Measurements from ENCODE around the gene CEBPA. TPM values are rescaled to one million over a fixed set of nuclear protein-coding genes. Genes with fewer than 3 reads are reported as not detected.

CEBPA gene
- total and polyA plus RNA-seq, 8 donors: 9.9 to 167 (median 18.8) TPM

DNA sequence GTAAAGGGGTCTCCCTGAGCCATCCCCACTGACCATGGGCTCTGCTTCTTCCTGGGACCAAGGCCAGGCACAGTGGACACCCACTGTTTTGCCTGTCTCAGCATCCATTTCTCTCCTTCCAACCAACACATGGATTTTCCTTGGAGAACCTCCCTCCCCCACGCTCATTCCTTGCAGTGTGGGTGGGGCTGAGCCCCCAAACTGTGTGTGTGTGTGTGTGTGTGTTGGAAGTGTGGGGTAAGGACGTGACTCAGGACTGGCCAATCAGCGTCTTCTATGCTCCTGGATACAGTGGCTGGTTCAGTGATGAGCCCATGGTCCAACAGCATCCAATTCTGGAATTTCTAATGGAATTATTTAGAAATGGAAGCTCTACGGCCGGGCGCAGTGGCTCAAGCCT, 18.7 kb downstream of the CEBPA start:
- intact Hi-C loops (cut with DNase I; ENCODE audit: low total_unique reads): no loop called here
- no peaks in the 10 kb centered on the region for H3K27me3 ChIP-seq
- no peak overlapping the region for H3K27ac ChIP-seq
- H3K4me3 ChIP-seq: no peak overlapping the region
- TF ChIP-seq EP300 (IDR thresholded peaks at IDR 0.05) (no peak), POLR2AphosphoS5 (IDR thresholded peaks at IDR 0.05) (no peak), POLR2A (IDR thresholded peaks at IDR 0.05) (no peak)
- TF ChIP-seq, protein P1, sequence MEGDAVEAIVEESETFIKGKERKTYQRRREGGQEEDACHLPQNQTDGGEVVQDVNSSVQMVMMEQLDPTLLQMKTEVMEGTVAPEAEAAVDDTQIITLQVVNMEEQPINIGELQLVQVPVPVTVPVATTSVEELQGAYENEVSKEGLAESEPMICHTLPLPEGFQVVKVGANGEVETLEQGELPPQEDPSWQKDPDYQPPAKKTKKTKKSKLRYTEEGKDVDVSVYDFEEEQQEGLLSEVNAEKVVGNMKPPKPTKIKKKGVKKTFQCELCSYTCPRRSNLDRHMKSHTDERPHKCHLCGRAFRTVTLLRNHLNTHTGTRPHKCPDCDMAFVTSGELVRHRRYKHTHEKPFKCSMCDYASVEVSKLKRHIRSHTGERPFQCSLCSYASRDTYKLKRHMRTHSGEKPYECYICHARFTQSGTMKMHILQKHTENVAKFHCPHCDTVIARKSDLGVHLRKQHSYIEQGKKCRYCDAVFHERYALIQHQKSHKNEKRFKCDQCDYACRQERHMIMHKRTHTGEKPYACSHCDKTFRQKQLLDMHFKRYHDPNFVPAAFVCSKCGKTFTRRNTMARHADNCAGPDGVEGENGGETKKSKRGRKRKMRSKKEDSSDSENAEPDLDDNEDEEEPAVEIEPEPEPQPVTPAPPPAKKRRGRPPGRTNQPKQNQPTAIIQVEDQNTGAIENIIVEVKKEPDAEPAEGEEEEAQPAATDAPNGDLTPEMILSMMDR (IDR thresholded peaks at IDR 0.05): no peak
- DNase-seq: no peak
- H3K36me3 ChIP-seq: no peaks in the 10 kb centered on the region
- peaks cover 0 to 10% (median 8%) of the 10 kb centered on the region in 4 donors for H3K9me3 ChIP-seq
- WGBS, 5 donors: 90 to 96% (median 93%) methylated on average over 6 of the region's 6 CpGs
- H3K4me1 ChIP-seq: peaks cover 0 to 49% (median 37%) of the 10 kb centered on the region in 4 donors

DNA sequence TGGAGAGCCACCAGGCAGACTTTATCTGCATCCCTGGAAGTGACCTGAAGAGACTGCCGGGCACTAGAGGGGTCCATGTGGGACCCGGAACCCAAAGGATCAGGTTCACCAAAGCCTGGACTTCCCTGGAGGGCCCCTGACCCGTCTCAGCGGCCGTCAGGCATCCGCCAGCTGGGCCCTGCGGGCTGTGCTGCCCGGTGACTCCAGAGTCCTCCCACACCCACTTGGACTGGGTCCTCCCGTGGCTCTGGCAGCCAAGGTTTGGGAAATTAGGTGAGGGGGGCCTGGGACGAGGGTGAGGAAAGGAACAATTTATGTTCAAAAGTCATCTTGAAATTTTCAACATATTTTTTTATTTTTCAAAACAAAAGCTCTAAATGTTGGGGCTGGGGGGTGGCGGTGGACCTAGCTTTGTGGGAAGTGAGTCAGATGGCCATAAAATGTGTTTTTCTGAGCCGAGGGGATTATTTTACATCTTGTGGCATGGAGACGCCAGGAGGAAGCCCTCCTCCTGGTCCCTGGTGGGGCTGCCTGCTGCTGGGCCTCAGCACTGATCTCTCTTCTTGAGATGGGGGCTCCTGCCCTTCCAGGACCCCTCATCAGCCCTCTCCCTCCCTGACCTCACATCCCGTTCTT, 20.2 kb downstream of the CEBPA start:
- H3K9me3 ChIP-seq: no peaks in the 10 kb centered on the region
- WGBS, 5 donors: 64 to 75% (median 71%) methylated on average over 8 to 14 of the region's 14 CpGs
- H3K4me1 ChIP-seq: peaks cover 6 to 59% (median 47%) of the 10 kb centered on the region in 4 donors
- TF ChIP-seq EP300 (IDR thresholded peaks at IDR 0.05): no peak
- TF ChIP-seq, protein P1 (IDR thresholded peaks at IDR 0.05): no peak
- TF ChIP-seq POLR2AphosphoS5 (IDR thresholded peaks at IDR 0.05): no peak
- no peak for TF ChIP-seq POLR2A (IDR thresholded peaks at IDR 0.05)
- no peak overlapping the region for H3K4me3 ChIP-seq
- no peaks in the 10 kb centered on the region for H3K27me3 ChIP-seq
- no peak overlapping the region for H3K27ac ChIP-seq
- intact Hi-C loops (cut with DNase I; ENCODE audit: low total_unique reads): no loop called here
- no peak for DNase-seq
- no peaks in the 10 kb centered on the region for H3K36me3 ChIP-seq

DNA sequence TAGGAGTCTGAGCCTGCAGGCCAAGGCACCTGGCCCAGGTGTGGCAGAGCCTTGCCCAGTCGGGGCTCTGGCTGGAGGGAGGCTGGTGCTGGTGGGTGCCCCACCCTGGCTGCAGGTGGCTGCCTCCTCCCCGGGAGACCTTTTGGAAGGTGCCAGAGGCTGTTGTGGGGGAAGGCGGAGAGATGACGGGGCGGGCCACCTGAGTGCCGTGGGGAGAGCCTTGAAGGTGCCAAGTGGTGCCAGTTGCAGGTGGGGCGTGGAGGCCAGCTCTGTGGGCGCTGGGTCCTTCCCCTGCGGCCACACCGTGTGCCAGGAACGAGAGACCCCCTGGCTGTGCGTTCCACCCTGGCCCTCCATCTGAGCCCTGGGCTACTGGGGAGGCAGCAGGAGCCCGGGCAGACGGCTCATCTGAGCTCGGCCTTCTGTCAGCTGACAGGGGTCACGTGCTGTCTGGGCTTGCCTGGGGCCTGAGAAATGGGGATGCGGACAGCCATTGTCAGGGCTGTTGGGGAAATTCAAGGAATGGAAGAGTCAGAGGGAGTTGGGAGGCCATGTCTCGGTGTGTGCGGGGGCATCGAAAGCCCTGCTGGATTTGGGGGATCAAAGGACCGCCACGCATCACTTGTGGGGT, 20.9 kb downstream of the CEBPA start:
- WGBS, 5 donors: 64 to 77% (median 71%) methylated on average over 16 to 22 of the region's 22 CpGs
- DNase-seq: no peak

GRCh38 chr19:33280351-33280921, 21.9 kb downstream of the CEBPA start:
- peaks cover 13 to 62% (median 46%) of the 10 kb centered on the region in 4 donors for H3K4me1 ChIP-seq
- intact Hi-C loops (cut with DNase I; ENCODE audit: low total_unique reads): no loop called here

More for the DNA sequence above, 20.9 kb downstream of the CEBPA start:
- H3K27me3 ChIP-seq: no peaks in the 10 kb centered on the region
- intact Hi-C loops (cut with DNase I; ENCODE audit: low total_unique reads): no loop called here
- H3K4me3 ChIP-seq: no peak overlapping the region
- no peak for TF ChIP-seq POLR2A (IDR thresholded peaks at IDR 0.05)
- no peak for TF ChIP-seq EP300 (IDR thresholded peaks at IDR 0.05)
- TF ChIP-seq POLR2AphosphoS5 (IDR thresholded peaks at IDR 0.05): no peak
- TF ChIP-seq, protein P1 (IDR thresholded peaks at IDR 0.05): no peak
- H3K4me1 ChIP-seq: peaks cover 6 to 62% (median 45%) of the 10 kb centered on the region in 4 donors
- H3K9me3 ChIP-seq: no peaks in the 10 kb centered on the region
- no peaks in the 10 kb centered on the region for H3K36me3 ChIP-seq
- H3K27ac ChIP-seq: peak overlapping the region in 1 of 5 donors; percentile 20

More at GRCh38 chr19:33280351-33280921, 21.9 kb downstream of the CEBPA start:
- Histone ChIP-seq H3K9me3 (no peaks in the 10 kb centered on the region), H3K36me3 (no peaks in the 10 kb centered on the region), H3K27me3 (no peaks in the 10 kb centered on the region), H3K4me3 (no peak overlapping the region), H3K27ac (no peak overlapping the region)
- TF ChIP-seq, protein P1 (IDR thresholded peaks at IDR 0.05): no peak
- TF ChIP-seq POLR2AphosphoS5 (IDR thresholded peaks at IDR 0.05): no peak
- TF ChIP-seq POLR2A (IDR thresholded peaks at IDR 0.05): no peak
- TF ChIP-seq EP300 (IDR thresholded peaks at IDR 0.05): no peak
- DNase-seq: no peak
- WGBS, 5 donors: 72 to 79% (median 77%) methylated on average over 6 to 8 of the region's 8 CpGs

All from stomach (tissue), 9 donors.